Astrocyte (in vitro differentiated cells and primary cell): Measurements from ENCODE around the gene TSC22D1.

ENCODE experiments used
- CTCF ChIP-seq: IDR thresholded peaks from 2 replicates; pipeline ENCODE4 v1.5.1; 2011; ENCODE audit warnings: low read depth, mild to moderate bottlenecking, inconsistent platforms, low read length, moderate library complexity; ENCODE audit not compliant: insufficient read depth
- EZH2 ChIP-seq: IDR thresholded peaks from 2 replicates; pipeline ENCODE4 v1.6.1; 2012; ENCODE audit warnings: mild to moderate bottlenecking, low read length, inconsistent platforms; ENCODE audit not compliant: insufficient read depth

GRCh38 chr13:44447783-44448321 is 128.3 kb downstream of the TSC22D1 start:
- no peak for TF ChIP-seq EZH2
- TF ChIP-seq CTCF = no peak
